SH-SY5Y (cell line): ENCODE results near the gene RCE1.

Source experiments
- GATA2 ChIP-seq: IDR thresholded peaks from 2 replicates; pipeline ENCODE4 v1.6.1; 2011; ENCODE audit warnings: mild to moderate bottlenecking, low read depth, low read length
- GATA3 ChIP-seq: IDR thresholded peaks from 2 replicates; pipeline ENCODE4 v1.6.1; 2011; ENCODE audit warnings: low read depth, mild to moderate bottlenecking, low read length, moderate library complexity

DNA sequence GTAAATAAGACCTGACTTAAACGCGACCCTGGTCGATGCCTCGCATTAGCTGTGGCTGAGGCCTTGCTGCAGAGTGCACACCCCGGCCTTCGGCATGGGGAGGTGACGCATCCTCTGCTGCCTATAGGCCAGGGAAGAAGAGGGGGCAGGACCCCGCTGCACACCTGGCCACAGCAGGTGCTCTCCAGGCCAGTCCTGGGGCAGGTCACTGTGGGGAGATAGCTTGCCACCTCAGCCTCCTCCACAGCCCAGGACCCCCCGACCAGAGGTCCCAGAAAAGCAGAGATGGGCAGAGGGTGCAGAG lies 26.3 kb downstream of the RCE1 start:
- no peak for TF ChIP-seq GATA3
- no peak for TF ChIP-seq GATA2
